ENCODE data around the gene CAST.
"Not testable (repeated sequence)": the region's sequence is repeated elsewhere in the genome, so short reads cannot be mapped to it uniquely, and the experiment has no call there.

The CAST gene

GRCh38 chr5:96733771-96734500 lies 71.8 kb downstream of the CAST start:
- WGBS, 2 experiments (ENCODE audit: insufficient coverage in 2 of 2) = 68 to 84% methylated on average over 3 to 7 of the region's 7 CpGs
- no peaks in the 10 kb centered on the region for H3K9me3 ChIP-seq (ENCODE audit: control insufficient read depth, low read length)
- H3K27ac ChIP-seq (ENCODE audit: low read depth, low read length, severe bottlenecking) = no peak overlapping the region
- no peak overlapping the region for H3K4me3 ChIP-seq (ENCODE audit: extremely low read depth, insufficient read depth, low read length, poor library complexity, severe bottlenecking)
- no peaks in the 10 kb centered on the region for H3K4me1 ChIP-seq (ENCODE audit: control insufficient read depth, insufficient read depth, low read length, poor library complexity, severe bottlenecking)
- peaks cover 25% of the 10 kb centered on the region for H3K36me3 ChIP-seq (ENCODE audit: control insufficient read depth, insufficient read depth, low read length)

- no peak overlapping the region for H3K27ac ChIP-seq (ENCODE audit: low read depth, low read length, severe bottlenecking)
- peaks cover 25% of the 10 kb centered on the region for H3K36me3 ChIP-seq (ENCODE audit: control insufficient read depth, insufficient read depth, low read length)
- WGBS, 2 experiments (ENCODE audit: insufficient coverage in 2 of 2) = 80 to 86% methylated on average over 1 of the region's 1 CpG
- H3K9me3 ChIP-seq (ENCODE audit: control insufficient read depth, low read length) = no peaks in the 10 kb centered on the region
- no peak overlapping the region for H3K4me3 ChIP-seq (ENCODE audit: extremely low read depth, insufficient read depth, low read length, poor library complexity, severe bottlenecking)
- H3K4me1 ChIP-seq (ENCODE audit: control insufficient read depth, insufficient read depth, low read length, poor library complexity, severe bottlenecking) = no peaks in the 10 kb centered on the region
Measured at GRCh38 chr5:96734871-96735325, 72.7 kb downstream of the CAST start.

- H3K9me3 ChIP-seq (ENCODE audit: control insufficient read depth, low read length) = no peaks in the 10 kb centered on the region
- H3K4me3 ChIP-seq (ENCODE audit: extremely low read depth, insufficient read depth, low read length, poor library complexity, severe bottlenecking) = no peak overlapping the region
- WGBS, 2 experiments (ENCODE audit: insufficient coverage in 2 of 2) = 60 to 87% methylated on average over 1 to 3 of the region's 3 CpGs
- no peak overlapping the region for H3K27ac ChIP-seq (ENCODE audit: low read depth, low read length, severe bottlenecking)
- no peaks in the 10 kb centered on the region for H3K4me1 ChIP-seq (ENCODE audit: control insufficient read depth, insufficient read depth, low read length, poor library complexity, severe bottlenecking)
- peaks cover 22% of the 10 kb centered on the region for H3K36me3 ChIP-seq (ENCODE audit: control insufficient read depth, insufficient read depth, low read length)
Measured at GRCh38 chr5:96736937-96737336, 74.8 kb downstream of the CAST start.

GRCh38 chr5:96741106-96741505 lies 78.9 kb downstream of the CAST start:
- H3K4me1 ChIP-seq (ENCODE audit: control insufficient read depth, insufficient read depth, low read length, poor library complexity, severe bottlenecking) = peaks cover 6% of the 10 kb centered on the region
- H3K9me3 ChIP-seq (ENCODE audit: control insufficient read depth, low read length) = no peaks in the 10 kb centered on the region
- 90 to 100% methylated on average over 1 to 3 of the region's 3 CpGs for WGBS, 2 experiments (ENCODE audit: insufficient coverage in 2 of 2)
- no peak overlapping the region for H3K4me3 ChIP-seq (ENCODE audit: extremely low read depth, insufficient read depth, low read length, poor library complexity, severe bottlenecking)
- peaks cover 59% of the 10 kb centered on the region for H3K36me3 ChIP-seq (ENCODE audit: control insufficient read depth, insufficient read depth, low read length)
- no peak overlapping the region for H3K27ac ChIP-seq (ENCODE audit: low read depth, low read length, severe bottlenecking)

- H3K9me3 ChIP-seq (ENCODE audit: control insufficient read depth, low read length) = no peaks in the 10 kb centered on the region
- H3K27ac ChIP-seq (ENCODE audit: low read depth, low read length, severe bottlenecking) = no peak overlapping the region
- WGBS, 2 experiments (ENCODE audit: insufficient coverage in 2 of 2) = 83 to 89% methylated on average over 3 of the region's 3 CpGs
- H3K36me3 ChIP-seq (ENCODE audit: control insufficient read depth, insufficient read depth, low read length) = peaks cover 64% of the 10 kb centered on the region
- no peak overlapping the region for H3K4me3 ChIP-seq (ENCODE audit: extremely low read depth, insufficient read depth, low read length, poor library complexity, severe bottlenecking)
- H3K4me1 ChIP-seq (ENCODE audit: control insufficient read depth, insufficient read depth, low read length, poor library complexity, severe bottlenecking) = peaks cover 6% of the 10 kb centered on the region
Measured at GRCh38 chr5:96741891-96742309, 79.7 kb downstream of the CAST start.

- Histone ChIP-seq H3K4me1 (ENCODE audit: control insufficient read depth, insufficient read depth, low read length, poor library complexity, severe bottlenecking) (peaks cover 6% of the 10 kb centered on the region), H3K9me3 (ENCODE audit: control insufficient read depth, low read length) (no peaks in the 10 kb centered on the region), H3K4me3 (ENCODE audit: extremely low read depth, insufficient read depth, low read length, poor library complexity, severe bottlenecking) (no peak overlapping the region), H3K27ac (ENCODE audit: low read depth, low read length, severe bottlenecking) (no peak overlapping the region), H3K36me3 (ENCODE audit: control insufficient read depth, insufficient read depth, low read length) (peaks cover 69% of the 10 kb centered on the region)
- WGBS, 2 experiments (ENCODE audit: insufficient coverage in 2 of 2) = 75 to 93% methylated on average over 8 to 9 of the region's 9 CpGs
Measured at GRCh38 chr5:96742538-96742937, 80.4 kb downstream of the CAST start.

- Histone ChIP-seq H3K36me3 (ENCODE audit: control insufficient read depth, insufficient read depth, low read length) (peaks cover 67% of the 10 kb centered on the region), H3K27ac (ENCODE audit: low read depth, low read length, severe bottlenecking) (no peak overlapping the region), H3K9me3 (ENCODE audit: control insufficient read depth, low read length) (no peaks in the 10 kb centered on the region), H3K4me1 (ENCODE audit: control insufficient read depth, insufficient read depth, low read length, poor library complexity, severe bottlenecking) (peaks cover 6% of the 10 kb centered on the region), H3K4me3 (ENCODE audit: extremely low read depth, insufficient read depth, low read length, poor library complexity, severe bottlenecking) (no peak overlapping the region)
- 72 to 92% methylated on average over 2 to 6 of the region's 11 CpGs for WGBS, 2 experiments (ENCODE audit: insufficient coverage in 2 of 2)
Measured at GRCh38 chr5:96743065-96743768, 81.0 kb downstream of the CAST start.

- H3K4me3 ChIP-seq (ENCODE audit: extremely low read depth, insufficient read depth, low read length, poor library complexity, severe bottlenecking) = no peak overlapping the region
- peaks cover 6% of the 10 kb centered on the region for H3K4me1 ChIP-seq (ENCODE audit: control insufficient read depth, insufficient read depth, low read length, poor library complexity, severe bottlenecking)
- peaks cover 67% of the 10 kb centered on the region for H3K36me3 ChIP-seq (ENCODE audit: control insufficient read depth, insufficient read depth, low read length)
- H3K27ac ChIP-seq (ENCODE audit: low read depth, low read length, severe bottlenecking) = no peak overlapping the region
- no peaks in the 10 kb centered on the region for H3K9me3 ChIP-seq (ENCODE audit: control insufficient read depth, low read length)
- 89% methylated on average over 3 of the region's 4 CpGs; no CpG with 5 or more reads in 1 of the 2 experiments for whole genome bisulfite sequencing, 2 experiments (ENCODE audit: insufficient coverage in 2 of 2)
Measured at GRCh38 chr5:96743805-96744204, 81.6 kb downstream of the CAST start.

GRCh38 chr5:96744218-96744617 lies 82.0 kb downstream of the CAST start:
- not testable (repeated sequence) for H3K9me3 ChIP-seq (ENCODE audit: control insufficient read depth, low read length); H3K4me3 ChIP-seq (ENCODE audit: extremely low read depth, insufficient read depth, low read length, poor library complexity, severe bottlenecking); H3K4me1 ChIP-seq (ENCODE audit: control insufficient read depth, insufficient read depth, low read length, poor library complexity, severe bottlenecking); H3K27ac ChIP-seq (ENCODE audit: low read depth, low read length, severe bottlenecking)
- WGBS, 2 experiments (ENCODE audit: insufficient coverage in 2 of 2) = 100% methylated on average over 2 to 4 of the region's 5 CpGs
- peaks cover 66% of the 10 kb centered on the region for H3K36me3 ChIP-seq (ENCODE audit: control insufficient read depth, insufficient read depth, low read length)

GRCh38 chr5:96745025-96745424 lies 82.8 kb downstream of the CAST start:
- Histone ChIP-seq H3K9me3 (ENCODE audit: control insufficient read depth, low read length) (no peaks in the 10 kb centered on the region), H3K4me3 (ENCODE audit: extremely low read depth, insufficient read depth, low read length, poor library complexity, severe bottlenecking) (no peak overlapping the region), H3K27ac (ENCODE audit: low read depth, low read length, severe bottlenecking) (no peak overlapping the region), H3K4me1 (ENCODE audit: control insufficient read depth, insufficient read depth, low read length, poor library complexity, severe bottlenecking) (peaks cover 6% of the 10 kb centered on the region), H3K36me3 (ENCODE audit: control insufficient read depth, insufficient read depth, low read length) (peaks cover 72% of the 10 kb centered on the region)
- WGBS, 2 experiments (ENCODE audit: insufficient coverage in 2 of 2) = 76 to 100% methylated on average over 2 to 5 of the region's 5 CpGs

Data from mesodermal cell (in vitro differentiated cells).